Stomach (tissue), 9 donors: ENCODE data around the gene CLK1. TPM values are rescaled to one million over a fixed set of nuclear protein-coding genes. Genes with fewer than 3 reads are reported as not detected.
"Not testable (repeated sequence)": the region's sequence is repeated elsewhere in the genome, so short reads cannot be mapped to it uniquely, and the experiment has no call there.

Experiments used
- DNase-seq, 2 donors: peaks; one replicate each; pipeline versions ENCODE4 v3.0.0 to v3.0.0-alpha.2; 2013 to 2019
- H3K27ac ChIP-seq, 5 donors: fragments of 200-600 bp in 4 of 5; sonication (generic) in 4 of 5; one replicate each; pipeline ENCODE4 v1.5.1; 2013 to 2019; ENCODE audit warnings: mild to moderate bottlenecking in 1 of 5, moderate library complexity in 1 of 5
- H3K27me3 ChIP-seq, 3 donors: fragments of 200-600 bp; sonication (generic); one replicate each; pipeline ENCODE4 v1.5.1; 2017 to 2019; ENCODE audit warnings: mixed run types in 1 of 3
- H3K36me3 ChIP-seq, 4 donors: fragments of 200-600 bp; sonication (generic); 1 replicate in 3 of 4; 2 replicates in 1 of 4; pipeline ENCODE4 v1.5.1; 2016 to 2019
- H3K4me1 ChIP-seq, 4 donors: fragments of 200-600 bp; sonication (generic); one replicate each; pipeline ENCODE4 v1.5.1; 2016 to 2019
- H3K4me3 ChIP-seq, 4 donors: fragments of 200-600 bp; sonication (generic) in 3 of 4; one replicate each; pipeline ENCODE4 v1.5.1; 2016 to 2019; ENCODE audit warnings: mild to moderate bottlenecking in 1 of 4
- H3K9me3 ChIP-seq, 4 donors: fragments of 200-600 bp; sonication (generic); one replicate each; pipeline ENCODE4 v1.5.1; 2016 to 2019
- EP300 ChIP-seq: sonication (generic); formaldehyde crosslinking; IDR thresholded peaks from one replicate; pipeline ENCODE4 v1.6.1; 2017; ENCODE audit warnings: antibody characterized with exemption
- POLR2A ChIP-seq, 4 donors: fragments of 450-650 bp; IDR thresholded peaks; one replicate each; pipeline ENCODE4 v1.6.1; 2016; ENCODE audit warnings: antibody characterized with exemption in 4 of 4, control low read depth in 2 of 4, mild to moderate bottlenecking in 1 of 4, moderate library complexity in 1 of 4
- POLR2AphosphoS5 ChIP-seq, 3 donors: sonication (generic); formaldehyde crosslinking; IDR thresholded peaks; one replicate each; pipeline ENCODE4 v1.6.1; 2016; ENCODE audit warnings: antibody characterized with exemption in 3 of 3
- WGBS, 5 donors: extraction: QIAGEN DNeasy Blood & Tissue Kit in 3 of 5; methylation state at CpG; one replicate each; pipeline versions ENCODE4 v1.1.5 to v1.1.7; 2013 to 2018; 5-methylcytosine and 5-hydroxymethylcytosine counted together
- intact Hi-C: fragments of 100-400 bp; cut with DNase I; formaldehyde crosslinking; loops from one replicate; pipeline ENCODE4 v1.15.1; 2023; ENCODE audit warnings: low total_unique reads
- polyA plus RNA-seq, 3 donors: library from polyadenylated mRNA; stranded (reverse); fragments of 200-250 nt; gene quantifications; one replicate each; pipeline ENCODE4 v1.2.3, GENCODE V29; 2013
- total RNA-seq, 5 donors: library from RNA; depleted of rRNA; stranded (reverse); fragments of >200 nt; gene quantifications; one replicate each; pipeline versions ENCODE4 v1.1.0 to v1.2.3, GENCODE V29; 2014 to 2016
- TF ChIP-seq, protein P1 (sequence below), 7 experiments: fragments of 450-650 bp in 4 of 7; fragments of 200-600 bp in 3 of 7; sonication (generic) in 3 of 7; IDR thresholded peaks; one replicate each; pipeline ENCODE4 v1.5.1; 2016 to 2019; ENCODE audit warnings: antibody characterized with exemption in 7 of 7, control low read depth in 2 of 7, mild to moderate bottlenecking in 1 of 7
- donor health status: healthy with polysubstance abuse.
- donor health status: Bipolar disorder and iron deficiency.
- donor health status: healthy.

The CLK1 gene
- total and polyA plus RNA-seq, 8 donors: 60.5 to 270 (median 148) TPM

DNA sequence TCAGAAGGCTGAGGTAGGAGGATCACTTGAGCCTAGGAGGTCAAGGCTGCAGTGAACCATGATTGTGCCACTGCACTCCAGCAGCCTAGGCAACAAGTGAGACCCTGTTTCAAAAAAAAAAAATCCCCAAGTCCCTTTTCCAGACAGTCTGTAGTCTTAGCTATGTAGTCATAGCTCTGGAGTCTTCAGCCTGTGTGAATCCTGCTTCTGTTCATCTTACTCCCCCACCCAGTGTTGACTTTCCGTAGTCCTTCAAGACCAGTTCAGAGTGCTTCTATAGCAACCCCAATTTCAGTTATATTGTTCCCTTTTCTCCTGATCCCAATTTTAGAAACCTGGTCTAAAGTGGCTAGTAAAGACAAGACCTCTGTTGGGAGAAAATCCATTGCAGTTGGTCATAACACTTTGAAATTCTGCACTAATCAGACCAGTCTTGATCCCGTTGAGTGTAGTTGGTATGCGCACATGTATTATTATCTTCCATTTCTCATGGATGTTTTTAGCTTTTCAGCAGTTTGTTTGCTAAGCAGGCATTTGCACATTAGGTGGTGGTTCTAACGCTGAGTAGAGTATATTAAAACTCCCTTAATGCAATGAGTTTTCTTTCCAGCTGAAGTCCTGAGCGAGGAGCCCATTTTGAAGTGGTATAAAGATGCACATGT is 43.8 kb downstream of the CLK1 start:
- Histone ChIP-seq H3K4me3 (no peak overlapping the region), H3K36me3 (peaks cover 60 to 79% (median 76%) of the 10 kb centered on the region in 4 donors), H3K27ac (no peak overlapping the region), H3K27me3 (no peaks in the 10 kb centered on the region), H3K9me3 (no peaks in the 10 kb centered on the region), H3K4me1 (peaks cover 0 to 7% (median 0%) of the 10 kb centered on the region in 4 donors)
- intact Hi-C loops: no loop called here
- no peak for DNase-seq
- TF ChIP-seq POLR2AphosphoS5 (IDR thresholded peaks at IDR 0.05) (no peak), POLR2A (IDR thresholded peaks at IDR 0.05) (no peak), EP300 (no peak)
- TF ChIP-seq, protein P1, sequence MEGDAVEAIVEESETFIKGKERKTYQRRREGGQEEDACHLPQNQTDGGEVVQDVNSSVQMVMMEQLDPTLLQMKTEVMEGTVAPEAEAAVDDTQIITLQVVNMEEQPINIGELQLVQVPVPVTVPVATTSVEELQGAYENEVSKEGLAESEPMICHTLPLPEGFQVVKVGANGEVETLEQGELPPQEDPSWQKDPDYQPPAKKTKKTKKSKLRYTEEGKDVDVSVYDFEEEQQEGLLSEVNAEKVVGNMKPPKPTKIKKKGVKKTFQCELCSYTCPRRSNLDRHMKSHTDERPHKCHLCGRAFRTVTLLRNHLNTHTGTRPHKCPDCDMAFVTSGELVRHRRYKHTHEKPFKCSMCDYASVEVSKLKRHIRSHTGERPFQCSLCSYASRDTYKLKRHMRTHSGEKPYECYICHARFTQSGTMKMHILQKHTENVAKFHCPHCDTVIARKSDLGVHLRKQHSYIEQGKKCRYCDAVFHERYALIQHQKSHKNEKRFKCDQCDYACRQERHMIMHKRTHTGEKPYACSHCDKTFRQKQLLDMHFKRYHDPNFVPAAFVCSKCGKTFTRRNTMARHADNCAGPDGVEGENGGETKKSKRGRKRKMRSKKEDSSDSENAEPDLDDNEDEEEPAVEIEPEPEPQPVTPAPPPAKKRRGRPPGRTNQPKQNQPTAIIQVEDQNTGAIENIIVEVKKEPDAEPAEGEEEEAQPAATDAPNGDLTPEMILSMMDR (IDR thresholded peaks at IDR 0.05): no peak
- WGBS, 5 donors: 91 to 97% (median 95%) methylated on average over 5 of the region's 5 CpGs

DNA sequence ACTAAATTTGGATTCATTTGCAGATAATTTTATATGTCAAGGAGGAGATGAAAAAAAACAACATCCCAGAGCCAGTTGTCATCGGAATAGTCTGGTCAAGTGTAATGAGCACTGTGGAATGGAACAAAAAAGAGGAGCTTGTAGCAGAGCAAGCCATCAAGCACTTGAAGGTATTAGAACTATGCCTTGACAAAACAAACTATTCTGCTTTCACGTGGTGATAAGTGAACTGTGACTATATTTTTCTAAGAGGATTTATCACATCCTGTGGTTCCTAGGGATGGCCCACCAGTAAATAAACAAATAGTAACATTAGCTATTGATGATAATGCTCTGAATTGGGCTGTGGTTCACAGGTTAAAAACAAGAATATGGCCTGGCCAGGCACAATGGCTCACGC is 45.7 kb downstream of the CLK1 start:
- not testable (repeated sequence) for DNase-seq, H3K27me3 ChIP-seq, H3K27ac ChIP-seq, H3K4me3 ChIP-seq, H3K9me3 ChIP-seq
- Histone ChIP-seq H3K4me1 (peaks cover 10 to 26% (median 17%) of the 10 kb centered on the region in 4 donors), H3K36me3 (peaks cover 75 to 84% (median 84%) of the 10 kb centered on the region in 4 donors)
- 70 to 82% (median 79%) methylated on average over 3 of the region's 3 CpGs for WGBS, 5 donors
- intact Hi-C loops: loop anchor here (10.0 kb wide), 1 partner anchor 104 kb away; no protein-coding TSS in a partner anchor

GRCh38 chr2:200814917-200815316 is 49.5 kb downstream of the CLK1 start:
- TF ChIP-seq POLR2A (IDR thresholded peaks at IDR 0.05): no peak
- TF ChIP-seq POLR2AphosphoS5 (IDR thresholded peaks at IDR 0.05): no peak
- no peak for TF ChIP-seq EP300
- TF ChIP-seq, protein P1 (IDR thresholded peaks at IDR 0.05): no peak
- intact Hi-C loops: loop anchor here (10.0 kb wide), 1 partner anchor 100 kb away; no protein-coding TSS in a partner anchor
- no peaks in the 10 kb centered on the region for H3K27me3 ChIP-seq
- H3K27ac ChIP-seq: peak overlapping the region in 3 of 5 donors; percentile 11 to 43 (median 20)
- H3K9me3 ChIP-seq: no peaks in the 10 kb centered on the region
- H3K36me3 ChIP-seq: peaks cover 55 to 68% (median 63%) of the 10 kb centered on the region in 4 donors
- DNase-seq: no peak
- WGBS, 5 donors: 79 to 89% (median 88%) methylated on average over 1 of the region's 1 CpG
- peaks cover 20 to 52% (median 41%) of the 10 kb centered on the region in 4 donors for H3K4me1 ChIP-seq
- H3K4me3 ChIP-seq: peak overlapping the region in 1 of 4 donors; percentile 81

- Histone ChIP-seq H3K27ac (peak overlapping the region in 3 of 5 donors; percentile 11 to 43 (median 20)), H3K4me3 (peak overlapping the region in 2 of 4 donors; percentile 4 to 81), H3K27me3 (no peaks in the 10 kb centered on the region), H3K4me1 (peaks cover 21 to 56% (median 46%) of the 10 kb centered on the region in 4 donors), H3K9me3 (no peaks in the 10 kb centered on the region), H3K36me3 (peaks cover 49 to 62% (median 57%) of the 10 kb centered on the region in 4 donors)
- TF ChIP-seq POLR2A (IDR thresholded peaks at IDR 0.05) (no peak), POLR2AphosphoS5 (IDR thresholded peaks at IDR 0.05) (no peak), EP300 (no peak)
- TF ChIP-seq, protein P1 (IDR thresholded peaks at IDR 0.05): no peak
- intact Hi-C loops: loop anchor here (10.0 kb wide), 1 partner anchor 100 kb away; no protein-coding TSS in a partner anchor
- 63 to 75% (median 68%) methylated on average over 3 of the region's 3 CpGs for WGBS, 5 donors
- no peak for DNase-seq
Measured at GRCh38 chr2:200814276-200814815, 50.1 kb downstream of the CLK1 start.
